Endodermal cell (in vitro differentiated cells): Measurements from ENCODE around the gene TSEN15. TPM values are rescaled to one million over a fixed set of nuclear protein-coding genes. Genes with fewer than 3 reads are reported as not detected.

ENCODE experiments used
- DNase-seq: peaks from one replicate; pipeline ENCODE4 v3.0.0-alpha.2; 2017
- H3K27ac ChIP-seq: 2 replicates; pipeline ENCODE4 v1.5.1; 2013; ENCODE audit warnings: mild to moderate bottlenecking, low read depth, low read length, moderate library complexity
- H3K27me3 ChIP-seq: 2 replicates; pipeline ENCODE4 v1.6.1; 2013; ENCODE audit warnings: mild to moderate bottlenecking, low read length, moderate library complexity; ENCODE audit not compliant: insufficient read depth, control insufficient read depth, poor library complexity, severe bottlenecking
- H3K36me3 ChIP-seq: 2 replicates; pipeline ENCODE4 v1.7.0; 2013; ENCODE audit warnings: mild to moderate bottlenecking, low read length, moderate library complexity; ENCODE audit not compliant: control insufficient read depth, insufficient read depth
- H3K4me1 ChIP-seq: one replicate; pipeline ENCODE4 v1.7.0; 2013; ENCODE audit warnings: low read length; ENCODE audit not compliant: control insufficient read depth, insufficient read depth
- H3K4me3 ChIP-seq: 2 replicates; pipeline ENCODE4 v1.5.1; 2013; ENCODE audit warnings: mild to moderate bottlenecking, low read length, moderate library complexity
- H3K9ac ChIP-seq: 2 replicates; pipeline ENCODE4 v1.6.1; 2013; ENCODE audit warnings: mild to moderate bottlenecking, low read length, moderate library complexity; ENCODE audit not compliant: poor library complexity, severe bottlenecking; ENCODE audit errors: extremely low read depth
- H3K9me3 ChIP-seq: 2 replicates; pipeline ENCODE4 v1.6.1; 2013; ENCODE audit warnings: mild to moderate bottlenecking, low read length, moderate library complexity; ENCODE audit not compliant: control insufficient read depth
- H3K27ac Mint-ChIP-seq: 2 replicates; pipeline ENCODE4 v1.8.0; 2020; ENCODE audit warnings: mixed read lengths
- H3K27me3 Mint-ChIP-seq: 2 replicates; pipeline ENCODE4 v1.8.0; 2021; ENCODE audit warnings: mild to moderate bottlenecking, mixed read lengths; ENCODE audit not compliant: insufficient read depth
- H3K36me3 Mint-ChIP-seq: 2 replicates; pipeline ENCODE4 v1.8.0; 2020; ENCODE audit warnings: low read depth, mixed read lengths
- H3K4me1 Mint-ChIP-seq: 2 replicates; pipeline ENCODE4 v1.8.0; 2020; ENCODE audit warnings: mixed read lengths
- H3K4me3 Mint-ChIP-seq: 2 replicates; pipeline ENCODE4 v1.8.0; 2020; ENCODE audit warnings: mild to moderate bottlenecking, moderate library complexity, mixed read lengths
- H3K9me3 Mint-ChIP-seq: 2 replicates; pipeline ENCODE4 v1.8.0; 2020; ENCODE audit warnings: mild to moderate bottlenecking, mixed read lengths
- CTCF ChIP-seq: fragments of 200-600 bp; sonication (generic); conservative IDR thresholded peaks from 2 replicates; pipeline ENCODE4 v1.5.0; 2021; ENCODE audit warnings: antibody characterized with exemption, mild to moderate bottlenecking
- WGBS, 2 experiments: methylation state at CpG; one replicate each; pipeline versions ENCODE4 v1.1.5 to v1.1.7; 2013; ENCODE audit warnings: missing lambda C conversion rate in 2 of 2, mixed read lengths in 1 of 2; ENCODE audit not compliant: insufficient coverage in 1 of 2, insufficient read length in 1 of 2; 5-methylcytosine and 5-hydroxymethylcytosine counted together
- total RNA-seq, 2 donors: library from RNA; stranded (reverse); fragmentation: NEBNext Ultra II Directional in 1 of 2; extraction: Animal tissue kit (Norgen Biotek cat#: 25700) in 1 of 2; gene quantifications; 2 replicates in 1 of 2; 3 replicates in 1 of 2; pipeline ENCODE4 v1.2.1, GENCODE V29; 2021

The TSEN15 gene
- total RNA-seq, 2 donors from 2014 or later = 20.4 to 22.5 TPM

- Mint-ChIP-seq H3K36me3 (no peaks in the 10 kb centered on the region), H3K4me1 (peaks cover 8% of the 10 kb centered on the region), H3K27ac (no peak overlapping the region), H3K27me3 (peaks cover 56% of the 10 kb centered on the region), H3K9me3 (no peaks in the 10 kb centered on the region), H3K4me3 (no peak overlapping the region)
- H3K36me3 ChIP-seq = no peaks in the 10 kb centered on the region
- DNase-seq = no peak
- peaks cover 66% of the 10 kb centered on the region for H3K27me3 ChIP-seq
- TF ChIP-seq CTCF = no peak
- H3K9me3 ChIP-seq = no peaks in the 10 kb centered on the region
- no peak overlapping the region for H3K9ac ChIP-seq
- no peak overlapping the region for H3K4me3 ChIP-seq
- no peaks in the 10 kb centered on the region for H3K4me1 ChIP-seq
- no peak overlapping the region for H3K27ac ChIP-seq
- WGBS, 2 experiments = 76 to 81% methylated on average over 3 of the region's 3 CpGs
Measured at GRCh38 chr1:184032930-184033418, 18.6 kb upstream of the TSEN15 start.

- Mint-ChIP-seq H3K27ac (no peak overlapping the region), H3K4me3 (no peak overlapping the region), H3K9me3 (no peaks in the 10 kb centered on the region), H3K27me3 (peaks cover 63% of the 10 kb centered on the region), H3K36me3 (no peaks in the 10 kb centered on the region), H3K4me1 (peaks cover 8% of the 10 kb centered on the region)
- H3K27ac ChIP-seq = no peak overlapping the region
- TF ChIP-seq CTCF = no peak
- H3K9me3 ChIP-seq = no peaks in the 10 kb centered on the region
- no peaks in the 10 kb centered on the region for H3K36me3 ChIP-seq
- H3K4me1 ChIP-seq = no peaks in the 10 kb centered on the region
- H3K27me3 ChIP-seq = peaks cover 73% of the 10 kb centered on the region
- 89 to 100% methylated on average over 2 of the region's 2 CpGs for WGBS, 2 experiments
- no peak overlapping the region for H3K4me3 ChIP-seq
- H3K9ac ChIP-seq = no peak overlapping the region
- DNase-seq = no peak
Measured at GRCh38 chr1:184033711-184034167, 17.8 kb upstream of the TSEN15 start.

GRCh38 chr1:184034761-184035379, 16.7 kb upstream of the TSEN15 start:
- H3K27me3 Mint-ChIP-seq = peaks cover 74% of the 10 kb centered on the region
- no peaks in the 10 kb centered on the region for H3K4me1 ChIP-seq
- TF ChIP-seq CTCF = no peak
- no peak overlapping the region for H3K9ac ChIP-seq
- no peak overlapping the region for H3K27ac Mint-ChIP-seq
- H3K36me3 ChIP-seq = no peaks in the 10 kb centered on the region
- H3K4me3 ChIP-seq = no peak overlapping the region
- WGBS, 2 experiments = 80 to 100% methylated on average over 1 to 2 of the region's 2 CpGs
- H3K27me3 ChIP-seq = peaks cover 81% of the 10 kb centered on the region
- no peak overlapping the region for H3K4me3 Mint-ChIP-seq
- DNase-seq = no peak
- no peaks in the 10 kb centered on the region for H3K9me3 Mint-ChIP-seq
- H3K4me1 Mint-ChIP-seq = peaks cover 8% of the 10 kb centered on the region
- no peaks in the 10 kb centered on the region for H3K36me3 Mint-ChIP-seq
- no peak overlapping the region for H3K27ac ChIP-seq
- no peaks in the 10 kb centered on the region for H3K9me3 ChIP-seq
